HEK293 (cell line): ENCODE measurements around the gene PLSCR1.

Experiments used
- CTCF ChIP-seq: fragments of 450-650 bp; formaldehyde crosslinking; IDR thresholded peaks from 2 replicates; pipeline ENCODE4 v1.5.1; 2016; ENCODE audit warnings: missing biosample characterization, missing genetic modification characterization
- TSHZ1 ChIP-seq: fragments of 450-650 bp; formaldehyde crosslinking; IDR thresholded peaks from 2 replicates; pipeline ENCODE4 v1.5.1; 2016; ENCODE audit warnings: missing biosample characterization, missing genetic modification characterization, borderline replicate concordance
- ZNF311 ChIP-seq: fragments of 450-650 bp; formaldehyde crosslinking; IDR thresholded peaks from 2 replicates; pipeline ENCODE4 v1.5.1; 2017; ENCODE audit warnings: missing biosample characterization, missing genetic modification characterization, borderline replicate concordance
- ZNF366 ChIP-seq: fragments of 450-650 bp; formaldehyde crosslinking; conservative IDR thresholded peaks from 2 replicates; pipeline ENCODE4 v1.5.1; 2016; ENCODE audit warnings: missing biosample characterization, missing genetic modification characterization
- ZNF426 ChIP-seq: fragments of 450-650 bp; formaldehyde crosslinking; IDR thresholded peaks from 2 replicates; pipeline ENCODE4 v1.5.1; 2017; ENCODE audit warnings: missing biosample characterization, missing genetic modification characterization, mild to moderate bottlenecking, inconsistent platforms, moderate library complexity

DNA sequence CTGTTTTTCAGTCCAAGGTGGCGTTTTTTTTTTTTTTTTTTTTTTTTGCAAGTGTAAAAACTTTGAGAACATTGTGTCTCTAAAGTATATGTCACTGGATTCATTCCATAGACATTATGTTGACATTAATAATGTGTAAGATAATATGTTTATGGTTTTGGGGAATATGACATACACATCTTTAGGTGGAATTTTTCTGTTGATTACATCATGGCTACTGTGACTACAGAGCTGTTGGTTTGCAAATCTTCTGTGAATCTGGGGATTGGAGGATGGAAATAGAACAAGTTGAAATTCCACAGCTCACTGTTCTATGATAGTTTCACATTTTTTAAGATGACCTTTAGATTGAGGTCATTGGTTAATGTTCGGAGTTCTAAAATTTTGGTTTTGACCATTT lies 50.6 kb downstream of the PLSCR1 start:
- TF ChIP-seq ZNF311 (no peak), CTCF (tag by site-specific recombination) (no peak), ZNF426 (no peak), TSHZ1 (tag by site-specific recombination) (no peak), ZNF366 (tag by site-specific recombination) (no peak)
